GM18511 (cell line): ENCODE data around the gene LRMDA.
"Not testable (repeated sequence)": the region's sequence is repeated elsewhere in the genome, so short reads cannot be mapped to it uniquely, and the experiment has no call there.

Experiments
- ATAC-seq: cut with Tn5 transposase; IDR thresholded peaks from one replicate; pipeline ENCODE4 v1.9.1; 2021; ENCODE audit warnings: mild to moderate bottlenecking, moderate library complexity; ENCODE audit not compliant: unreplicated experiment

LRMDA gene

GRCh38 chr10:76581506-76582256 is 1150.3 kb downstream of the LRMDA start:
- ATAC-seq = no peak

- no peak for ATAC-seq
Measured at GRCh38 chr10:76582531-76582930, 1151.1 kb downstream of the LRMDA start.

- no peak for ATAC-seq
Measured at GRCh38 chr10:76583711-76584161, 1152.3 kb downstream of the LRMDA start.

- ATAC-seq = not testable (repeated sequence)
Measured at GRCh38 chr10:76584466-76584865, 1153.0 kb downstream of the LRMDA start.
